Measurements from ENCODE around the gene PRAMEF4. TPM values are rescaled to one million over a fixed set of nuclear protein-coding genes. Genes with fewer than 3 reads are reported as not detected.
"Not testable (repeated sequence)": the region's sequence is repeated elsewhere in the genome, so short reads cannot be mapped to it uniquely, and the experiment has no call there.

Gene PRAMEF4
- polyA plus RNA-seq (2011; rRNA removed) = not detected in 2 replicates
- polyA minus RNA-seq (2011; rRNA and poly(A)+ RNA removed) = not detected in 2 replicates

- POLR2A ChIA-PET; H3K27me3 ChIP-seq (ENCODE audit: control insufficient read depth, insufficient read depth, low read length); H3K4me3 ChIP-seq (ENCODE audit: low read depth, low read length); H3K9me3 ChIP-seq (ENCODE audit: control insufficient read depth, insufficient read depth, low read length); DNase-seq (ENCODE audit: low read depth, low spot score); H3K27ac ChIP-seq (ENCODE audit: low read depth, low read length); CTCF ChIA-PET: not testable (repeated sequence)
These were observed at the start of gene PRAMEF4 for GRCh38 chr1:12886101-12886500. Gene PRAMEF4, minus strand, starts transcription at chr1:12886201. Its CDS starts 2,807 bp downstream, at chr1:12883394.

DNA sequence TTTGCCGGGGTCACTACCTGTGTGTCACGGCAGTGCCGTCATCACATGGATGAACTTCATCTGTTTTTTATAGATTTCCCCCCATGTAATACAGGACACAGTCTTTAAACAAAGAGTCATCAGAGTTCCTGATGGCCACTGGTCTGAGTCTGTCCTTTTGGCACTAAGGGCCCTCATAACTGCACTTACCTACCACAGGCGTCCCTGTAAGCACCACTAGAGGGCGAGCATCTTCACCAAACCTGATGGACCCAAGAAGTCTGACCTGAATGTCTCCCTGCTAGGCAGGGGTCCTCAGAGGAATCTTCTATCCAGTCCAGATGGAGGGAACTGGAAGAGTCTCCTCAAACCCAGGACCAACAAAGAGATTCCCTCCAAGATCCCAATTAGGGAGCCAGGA lies 38.4 kb upstream of the PRAMEF4 start:
- H3K27me3 ChIP-seq (ENCODE audit: control insufficient read depth, insufficient read depth, low read length); H3K9me3 ChIP-seq (ENCODE audit: control insufficient read depth, insufficient read depth, low read length); H3K27ac ChIP-seq (ENCODE audit: low read depth, low read length); DNase-seq (ENCODE audit: low read depth, low spot score); POLR2A ChIA-PET; CTCF ChIA-PET; H3K4me3 ChIP-seq (ENCODE audit: low read depth, low read length): not testable (repeated sequence)

GRCh38 chr1:12921749-12922148 lies 35.7 kb upstream of the PRAMEF4 start:
- H3K4me3 ChIP-seq (ENCODE audit: low read depth, low read length); H3K27me3 ChIP-seq (ENCODE audit: control insufficient read depth, insufficient read depth, low read length); DNase-seq (ENCODE audit: low read depth, low spot score); CTCF ChIA-PET; POLR2A ChIA-PET; H3K9me3 ChIP-seq (ENCODE audit: control insufficient read depth, insufficient read depth, low read length); H3K27ac ChIP-seq (ENCODE audit: low read depth, low read length): not testable (repeated sequence)

DNA sequence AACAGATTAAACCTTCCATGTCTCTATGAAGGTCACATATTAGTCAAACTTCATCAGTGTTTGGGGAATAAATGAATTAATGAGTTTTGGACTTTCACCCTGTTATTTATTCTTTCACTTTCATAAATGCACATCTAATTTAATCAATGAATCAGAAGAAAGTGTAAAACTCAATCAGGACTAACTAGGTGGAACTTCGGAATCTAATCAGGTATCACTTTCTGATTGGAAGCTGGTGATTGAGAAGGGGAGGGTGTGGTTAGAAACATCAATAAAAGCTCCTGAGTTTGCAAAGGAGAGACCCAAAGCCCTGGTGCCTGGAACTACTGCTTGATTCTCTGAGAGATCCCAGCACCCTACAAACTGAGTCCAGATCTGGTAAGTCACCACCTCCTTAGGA lies 30.3 kb upstream of the PRAMEF4 start, which contains the start of gene PRAMEF7:
Gene PRAMEF7 (plus strand): TSS at position 301 of the 400 bp plus-strand sequence. CDS start 1,083 bp downstream, outside the sequence.
- CTCF ChIA-PET; H3K4me3 ChIP-seq (ENCODE audit: low read depth, low read length); H3K9me3 ChIP-seq (ENCODE audit: control insufficient read depth, insufficient read depth, low read length); H3K27ac ChIP-seq (ENCODE audit: low read depth, low read length); DNase-seq (ENCODE audit: low read depth, low spot score); POLR2A ChIA-PET; H3K27me3 ChIP-seq (ENCODE audit: control insufficient read depth, insufficient read depth, low read length): not testable (repeated sequence)

DNA sequence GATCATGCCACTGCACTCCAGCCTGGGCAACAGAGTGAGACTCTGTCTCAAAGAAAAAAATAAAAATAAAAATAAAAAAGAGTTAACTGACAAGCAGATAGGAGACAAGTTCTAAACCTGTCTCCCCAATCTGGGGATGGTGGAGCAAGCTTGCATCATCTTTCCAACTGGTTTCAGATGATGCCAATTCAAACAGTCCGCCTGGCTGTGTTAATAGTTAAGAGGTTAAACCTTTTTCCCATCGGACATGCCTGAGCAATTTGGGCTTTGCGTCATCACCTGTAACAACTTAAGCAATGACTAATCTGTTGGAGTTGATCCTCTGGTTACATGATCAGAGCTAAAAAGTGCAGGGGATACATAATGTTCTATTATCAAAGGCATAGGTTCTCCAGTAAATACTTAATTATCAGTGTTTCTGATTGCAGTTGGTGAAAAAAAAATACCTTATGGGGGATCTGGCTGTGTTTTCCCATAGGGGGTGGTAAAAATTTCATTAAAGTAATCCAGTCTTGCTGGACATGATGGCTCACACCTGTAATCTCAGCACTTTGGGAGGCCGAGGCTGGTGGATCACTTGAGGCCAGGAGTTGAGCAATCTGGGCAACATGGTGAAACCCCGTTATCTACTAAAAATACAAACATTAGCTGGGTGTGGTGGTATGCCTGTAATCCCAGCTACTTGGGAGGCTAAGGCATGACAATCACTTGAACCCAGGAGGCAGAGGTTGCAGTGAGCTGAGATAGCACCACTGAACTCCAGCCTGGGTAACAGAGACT lies 18.0 kb upstream of the PRAMEF4 start:
- H3K4me3 ChIP-seq (ENCODE audit: low read depth, low read length); H3K27me3 ChIP-seq (ENCODE audit: control insufficient read depth, insufficient read depth, low read length); H3K27ac ChIP-seq (ENCODE audit: low read depth, low read length); POLR2A ChIA-PET; CTCF ChIA-PET; H3K9me3 ChIP-seq (ENCODE audit: control insufficient read depth, insufficient read depth, low read length); DNase-seq (ENCODE audit: low read depth, low spot score): not testable (repeated sequence)

DNA sequence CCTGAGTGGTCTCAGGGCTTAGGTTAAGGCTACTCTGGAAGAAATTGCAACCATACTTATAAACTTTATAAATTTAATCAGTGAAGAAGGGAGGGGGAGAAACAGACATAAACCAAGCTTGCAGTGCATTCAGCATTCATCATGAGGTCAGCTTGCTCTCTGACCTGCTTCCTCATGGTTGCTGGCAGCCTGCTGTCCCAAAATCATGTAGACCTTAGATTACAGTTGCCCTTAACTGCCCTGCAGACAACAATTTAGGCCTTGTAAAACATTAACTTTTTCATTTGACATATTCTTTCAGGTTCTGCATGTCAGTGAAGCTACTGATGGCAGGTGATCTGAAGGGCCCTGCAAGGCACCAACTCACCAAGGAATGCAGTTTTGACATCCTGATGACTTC lies 13.2 kb upstream of the PRAMEF4 start:
- DNase-seq (ENCODE audit: low read depth, low spot score); POLR2A ChIA-PET; H3K9me3 ChIP-seq (ENCODE audit: control insufficient read depth, insufficient read depth, low read length); H3K4me3 ChIP-seq (ENCODE audit: low read depth, low read length); H3K27me3 ChIP-seq (ENCODE audit: control insufficient read depth, insufficient read depth, low read length); H3K27ac ChIP-seq (ENCODE audit: low read depth, low read length); CTCF ChIA-PET: not testable (repeated sequence)

- H3K9me3 ChIP-seq (ENCODE audit: control insufficient read depth, insufficient read depth, low read length); H3K27ac ChIP-seq (ENCODE audit: low read depth, low read length); POLR2A ChIA-PET; DNase-seq (ENCODE audit: low read depth, low spot score); H3K4me3 ChIP-seq (ENCODE audit: low read depth, low read length); H3K27me3 ChIP-seq (ENCODE audit: control insufficient read depth, insufficient read depth, low read length); CTCF ChIA-PET: not testable (repeated sequence)
These were observed 12.2 kb upstream of the PRAMEF4 start, which contains the start of gene PRAMEF10 for GRCh38 chr1:12898170-12898569. Gene PRAMEF10, minus strand, starts transcription at chr1:12898270. Its CDS starts 2,423 bp downstream, at chr1:12895847.

- H3K4me3 ChIP-seq (ENCODE audit: low read depth, low read length); H3K27me3 ChIP-seq (ENCODE audit: control insufficient read depth, insufficient read depth, low read length); DNase-seq (ENCODE audit: low read depth, low spot score); H3K9me3 ChIP-seq (ENCODE audit: control insufficient read depth, insufficient read depth, low read length); POLR2A ChIA-PET; CTCF ChIA-PET; H3K27ac ChIP-seq (ENCODE audit: low read depth, low read length): not testable (repeated sequence)
These were observed 7.5 kb downstream of the PRAMEF4 start for GRCh38 chr1:12878453-12878852.

- POLR2A ChIA-PET; H3K4me3 ChIP-seq (ENCODE audit: low read depth, low read length); H3K27me3 ChIP-seq (ENCODE audit: control insufficient read depth, insufficient read depth, low read length); H3K27ac ChIP-seq (ENCODE audit: low read depth, low read length); CTCF ChIA-PET; DNase-seq (ENCODE audit: low read depth, low spot score): not testable (repeated sequence)
- peaks cover 12% of the 10 kb centered on the region for H3K9me3 ChIP-seq (ENCODE audit: control insufficient read depth, insufficient read depth, low read length)
These were observed 22.7 kb downstream of the PRAMEF4 start for GRCh38 chr1:12863131-12863880.

- POLR2A ChIA-PET; DNase-seq (ENCODE audit: low read depth, low spot score); H3K4me3 ChIP-seq (ENCODE audit: low read depth, low read length); H3K27ac ChIP-seq (ENCODE audit: low read depth, low read length); CTCF ChIA-PET; H3K27me3 ChIP-seq (ENCODE audit: control insufficient read depth, insufficient read depth, low read length): not testable (repeated sequence)
- H3K9me3 ChIP-seq (ENCODE audit: control insufficient read depth, insufficient read depth, low read length) = peaks cover 20% of the 10 kb centered on the region
These were observed 29.2 kb downstream of the PRAMEF4 start, which contains the start of gene PRAMEF2 for GRCh38 chr1:12856786-12857185. Gene PRAMEF2, plus strand, starts transcription at chr1:12857086. Its CDS starts 1,924 bp downstream, at chr1:12859010.
